Left ventricle myocardium inferior (tissue), 1 donor: ENCODE data around the gene ABCC6. TPM values are rescaled to one million over a fixed set of nuclear protein-coding genes. Genes with fewer than 3 reads are reported as not detected.

ENCODE experiments used
- DNase-seq: peaks from one replicate; pipeline ENCODE4 v3.0.0-alpha.2; 2020
- H3K27ac ChIP-seq: fragments of 200-600 bp; replicated peaks from 2 replicates; pipeline ENCODE4 v1.8.0; 2021
- H3K27me3 ChIP-seq: fragments of 200-600 bp; 2 replicates; pipeline ENCODE4 v1.8.0; 2021; ENCODE audit warnings: low read depth
- H3K36me3 ChIP-seq: fragments of 200-600 bp; 2 replicates; pipeline ENCODE4 v1.8.0; 2021
- H3K4me1 ChIP-seq: fragments of 200-600 bp; 2 replicates; pipeline ENCODE4 v1.8.0; 2021
- H3K4me3 ChIP-seq: fragments of 200-600 bp; 2 replicates; pipeline ENCODE4 v1.8.0; 2021; ENCODE audit warnings: mild to moderate bottlenecking, moderate library complexity
- H3K9me3 ChIP-seq: fragments of 200-600 bp; replicated peaks from 2 replicates; pipeline ENCODE4 v1.8.0; 2021
- CTCF ChIP-seq: fragments of 200-600 bp; IDR thresholded peaks from 2 replicates; pipeline ENCODE4 v1.8.0; 2021; ENCODE audit warnings: antibody characterized with exemption, mild to moderate bottlenecking, borderline replicate concordance
- intact Hi-C: fragments of 100-400 bp; cut with micrococcal nuclease; formaldehyde crosslinking; loops from one replicate; pipeline ENCODE4 v1.11.0; 2022
- total RNA-seq: library from RNA; stranded (reverse); fragmentation: NEBNext Ultra II Directional; extraction: Animal tissue kit (Norgen Biotek cat#: 25700); gene quantifications from one replicate; pipeline ENCODE4 v1.2.1, GENCODE V29; 2021
- donor health status: DM: no; HTN: yes; CAD: no; lungs with severe emphysema.

Gene ABCC6
- total RNA-seq, 1 donor from 2014 or later, result 1.2 TPM

GRCh38 chr16:16145286-16145685 lies 78.0 kb downstream of the ABCC6 start:
- no peak for TF ChIP-seq CTCF
- Histone ChIP-seq H3K9me3 (no peaks in the 10 kb centered on the region), H3K4me1 (peaks cover 16% of the 10 kb centered on the region), H3K4me3 (no peak overlapping the region), H3K27me3 (no peaks in the 10 kb centered on the region), H3K27ac (no peak overlapping the region), H3K36me3 (peaks cover 27% of the 10 kb centered on the region)
- intact Hi-C loops, result no loop called here
- no peak for DNase-seq

GRCh38 chr16:16144416-16144815 lies 78.9 kb downstream of the ABCC6 start:
- H3K27ac ChIP-seq, result no peak overlapping the region
- intact Hi-C loops, result no loop called here
- H3K4me1 ChIP-seq, result peaks cover 7% of the 10 kb centered on the region
- no peaks in the 10 kb centered on the region for H3K9me3 ChIP-seq
- no peak for TF ChIP-seq CTCF
- no peak overlapping the region for H3K4me3 ChIP-seq
- no peak for DNase-seq
- H3K27me3 ChIP-seq, result no peaks in the 10 kb centered on the region
- H3K36me3 ChIP-seq, result peaks cover 36% of the 10 kb centered on the region

GRCh38 chr16:16143931-16144330 lies 79.4 kb downstream of the ABCC6 start:
- TF ChIP-seq CTCF, result no peak
- Histone ChIP-seq H3K4me3 (no peak overlapping the region), H3K27ac (no peak overlapping the region), H3K27me3 (no peaks in the 10 kb centered on the region), H3K36me3 (peaks cover 41% of the 10 kb centered on the region), H3K4me1 (peaks cover 7% of the 10 kb centered on the region), H3K9me3 (no peaks in the 10 kb centered on the region)
- intact Hi-C loops, result no loop called here
- no peak for DNase-seq

- Histone ChIP-seq H3K4me3 (no peak overlapping the region), H3K9me3 (no peaks in the 10 kb centered on the region), H3K27ac (no peak overlapping the region), H3K4me1 (peaks cover 7% of the 10 kb centered on the region), H3K36me3 (peaks cover 48% of the 10 kb centered on the region), H3K27me3 (no peaks in the 10 kb centered on the region)
- intact Hi-C loops, result no loop called here
- no peak for DNase-seq
- TF ChIP-seq CTCF, result peak; percentile 32
Measured at GRCh38 chr16:16143038-16143763, 80.1 kb downstream of the ABCC6 start.

- Histone ChIP-seq H3K27ac (no peak overlapping the region), H3K4me1 (peaks cover 7% of the 10 kb centered on the region), H3K4me3 (no peak overlapping the region), H3K9me3 (no peaks in the 10 kb centered on the region), H3K36me3 (peaks cover 61% of the 10 kb centered on the region), H3K27me3 (no peaks in the 10 kb centered on the region)
- intact Hi-C loops, result no loop called here
- DNase-seq, result no peak
- no peak for TF ChIP-seq CTCF
Measured at GRCh38 chr16:16141784-16142396, 81.4 kb downstream of the ABCC6 start.
